Gastroesophageal sphincter (tissue), 4 donors: ENCODE measurements around the gene DGAT2. TPM values are rescaled to one million over a fixed set of nuclear protein-coding genes. Genes with fewer than 3 reads are reported as not detected.
"Not testable (repeated sequence)": the region's sequence is repeated elsewhere in the genome, so short reads cannot be mapped to it uniquely, and the experiment has no call there.

Source experiments
- ATAC-seq: fragments of 150-250 bp; one replicate; pipeline ENCODE4 v1.9.1; 2016; ENCODE audit warnings: mild to moderate bottlenecking, moderate library complexity
- H3K27ac ChIP-seq, 4 donors: fragments of 200-600 bp; sonication (generic) in 3 of 4; 1 replicate in 3 of 4; 2 replicates in 1 of 4; pipeline ENCODE4 v1.5.1; 2016 to 2019
- H3K27me3 ChIP-seq: fragments of 200-600 bp; sonication (generic); one replicate; pipeline ENCODE4 v1.5.1; 2019
- H3K36me3 ChIP-seq, 2 donors: fragments of 200-600 bp; sonication (generic); one replicate each; pipeline ENCODE4 v1.5.1; 2019; ENCODE audit warnings: control low read depth in 1 of 2
- H3K4me1 ChIP-seq, 3 donors: fragments of 200-600 bp; sonication (generic); 1 replicate in 2 of 3; 2 replicates in 1 of 3; pipeline ENCODE4 v1.5.1; 2016 to 2019; ENCODE audit warnings: control low read depth in 2 of 3
- H3K4me3 ChIP-seq, 2 donors: fragments of 200-600 bp; sonication (generic); one replicate each; pipeline ENCODE4 v1.5.1; 2019; ENCODE audit warnings: mild to moderate bottlenecking in 1 of 2, moderate library complexity in 1 of 2
- H3K9me3 ChIP-seq, 3 donors: fragments of 200-600 bp; sonication (generic); one replicate each; pipeline ENCODE4 v1.5.1; 2017 to 2019; ENCODE audit warnings: control low read depth in 2 of 3
- EP300 ChIP-seq: sonication (generic); formaldehyde crosslinking; IDR thresholded peaks from one replicate; pipeline ENCODE4 v1.6.1; 2017; ENCODE audit warnings: antibody characterized with exemption, mild to moderate bottlenecking
- POLR2A ChIP-seq, 2 donors: fragments of 450-650 bp; IDR thresholded peaks; one replicate each; pipeline ENCODE4 v1.6.1; 2017; ENCODE audit warnings: antibody characterized with exemption in 2 of 2, mild to moderate bottlenecking in 2 of 2, moderate library complexity in 1 of 2
- POLR2AphosphoS5 ChIP-seq: sonication (generic); formaldehyde crosslinking; IDR thresholded peaks from one replicate; pipeline ENCODE4 v1.6.1; 2017; ENCODE audit warnings: antibody characterized with exemption
- WGBS, 2 donors: methylation state at CpG; one replicate each; pipeline ENCODE4 v1.1.5; 2018; ENCODE audit warnings: low coverage in 1 of 2; 5-methylcytosine and 5-hydroxymethylcytosine counted together
- total RNA-seq, 4 donors: library from RNA; depleted of rRNA; stranded (reverse); fragments of >200 nt; gene quantifications; one replicate each; pipeline ENCODE4 v1.1.0, GENCODE V29; 2016
- TF ChIP-seq, protein P1 (sequence below), 4 experiments: fragments of 200-600 bp in 2 of 4; fragments of 450-650 bp in 2 of 4; sonication (generic) in 1 of 4; IDR thresholded peaks; one replicate each; pipeline ENCODE4 v1.5.1; 2017 to 2019; ENCODE audit warnings: antibody characterized with exemption in 4 of 4, mild to moderate bottlenecking in 2 of 4, moderate library complexity in 2 of 4

DGAT2 gene
- total RNA-seq, 4 donors from 2014 or later = 0.74 to 14.4 (median 1.5) TPM

DNA sequence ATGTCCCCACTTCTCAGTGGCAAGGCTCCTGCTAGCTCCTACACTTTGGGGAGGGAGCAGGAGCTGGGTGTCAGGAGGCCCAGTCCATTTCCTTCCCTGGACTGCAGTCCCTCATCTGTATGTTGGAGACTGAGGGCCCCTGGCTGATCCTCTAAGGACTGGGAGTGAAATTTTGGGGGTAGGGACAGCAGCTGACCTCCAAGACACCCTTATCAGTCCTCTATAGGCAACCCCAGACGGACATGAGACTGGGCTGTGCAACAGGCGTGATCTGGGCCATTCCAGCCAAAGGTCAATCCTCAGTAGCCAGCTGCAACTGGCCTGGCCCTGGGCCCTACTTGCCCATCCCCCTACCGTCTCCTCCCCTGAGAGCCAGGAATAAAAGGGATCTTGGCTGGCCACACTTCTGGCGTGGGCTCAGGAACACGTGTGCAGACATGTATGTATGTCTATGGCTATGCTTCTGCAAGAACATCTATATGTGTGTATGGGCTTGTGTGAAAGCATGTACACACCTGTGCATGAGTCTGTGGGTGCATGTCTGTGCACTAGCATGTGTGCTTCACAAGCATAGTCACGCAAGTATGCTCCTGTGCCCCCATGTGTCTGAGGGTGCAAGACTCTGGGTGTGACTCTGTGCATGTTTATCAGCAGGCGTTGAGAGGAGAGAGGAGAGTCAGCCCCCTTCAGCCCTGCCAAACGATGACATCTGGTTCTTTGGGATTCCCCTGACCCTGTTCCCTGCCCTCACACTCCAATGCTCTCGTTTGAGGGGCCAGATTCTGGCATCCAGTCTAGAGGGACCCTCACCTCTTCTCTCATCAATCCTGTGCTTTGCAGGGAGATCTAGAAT, 24.6 kb upstream of the DGAT2 start:
- Histone ChIP-seq H3K36me3 (no peaks in the 10 kb centered on the region), H3K4me1 (no peaks in the 10 kb centered on the region), H3K4me3 (no peak overlapping the region), H3K9me3 (no peaks in the 10 kb centered on the region), H3K27me3 (peaks cover 32% of the 10 kb centered on the region), H3K27ac (no peak overlapping the region)
- ATAC-seq = no peak
- 13 to 39% methylated on average over 2 to 5 of the region's 9 CpGs for WGBS, 2 donors
- TF ChIP-seq EP300 (no peak), POLR2A (IDR thresholded peaks at IDR 0.05) (no peak), POLR2AphosphoS5 (no peak)
- TF ChIP-seq, protein P1, sequence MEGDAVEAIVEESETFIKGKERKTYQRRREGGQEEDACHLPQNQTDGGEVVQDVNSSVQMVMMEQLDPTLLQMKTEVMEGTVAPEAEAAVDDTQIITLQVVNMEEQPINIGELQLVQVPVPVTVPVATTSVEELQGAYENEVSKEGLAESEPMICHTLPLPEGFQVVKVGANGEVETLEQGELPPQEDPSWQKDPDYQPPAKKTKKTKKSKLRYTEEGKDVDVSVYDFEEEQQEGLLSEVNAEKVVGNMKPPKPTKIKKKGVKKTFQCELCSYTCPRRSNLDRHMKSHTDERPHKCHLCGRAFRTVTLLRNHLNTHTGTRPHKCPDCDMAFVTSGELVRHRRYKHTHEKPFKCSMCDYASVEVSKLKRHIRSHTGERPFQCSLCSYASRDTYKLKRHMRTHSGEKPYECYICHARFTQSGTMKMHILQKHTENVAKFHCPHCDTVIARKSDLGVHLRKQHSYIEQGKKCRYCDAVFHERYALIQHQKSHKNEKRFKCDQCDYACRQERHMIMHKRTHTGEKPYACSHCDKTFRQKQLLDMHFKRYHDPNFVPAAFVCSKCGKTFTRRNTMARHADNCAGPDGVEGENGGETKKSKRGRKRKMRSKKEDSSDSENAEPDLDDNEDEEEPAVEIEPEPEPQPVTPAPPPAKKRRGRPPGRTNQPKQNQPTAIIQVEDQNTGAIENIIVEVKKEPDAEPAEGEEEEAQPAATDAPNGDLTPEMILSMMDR (IDR thresholded peaks at IDR 0.05) = no peak

DNA sequence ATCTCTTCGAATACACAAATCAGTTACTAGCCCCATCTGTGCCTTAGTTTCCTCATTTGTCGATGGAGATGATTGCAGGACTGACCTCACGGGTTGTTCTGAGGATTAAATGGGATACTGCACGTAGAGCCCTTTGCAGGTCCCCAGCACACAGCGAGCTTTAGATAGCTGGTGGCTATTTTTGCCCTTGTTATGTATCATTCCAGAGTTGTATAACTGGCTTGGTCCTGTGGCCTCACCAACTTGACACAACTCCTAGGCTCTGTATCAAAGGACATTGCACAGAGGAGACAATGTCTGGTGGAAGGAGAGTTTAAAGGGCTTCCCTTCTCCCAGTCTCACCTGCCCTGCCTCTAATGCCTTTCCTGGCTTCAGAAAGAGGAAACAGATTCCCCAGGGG, 22.8 kb upstream of the DGAT2 start:
- H3K4me3 ChIP-seq = no peak overlapping the region
- no peak for TF ChIP-seq POLR2A (IDR thresholded peaks at IDR 0.05)
- no peak for TF ChIP-seq EP300
- no peak for TF ChIP-seq POLR2AphosphoS5
- TF ChIP-seq, protein P1 (IDR thresholded peaks at IDR 0.05) = no peak
- no peaks in the 10 kb centered on the region for H3K4me1 ChIP-seq
- no peak overlapping the region for H3K27ac ChIP-seq
- ATAC-seq = no peak
- H3K27me3 ChIP-seq = peaks cover 32% of the 10 kb centered on the region
- 77 to 89% methylated on average over 4 to 5 of the region's 5 CpGs for WGBS, 2 donors
- no peaks in the 10 kb centered on the region for H3K36me3 ChIP-seq
- no peaks in the 10 kb centered on the region for H3K9me3 ChIP-seq

GRCh38 chr11:75748729-75749273, 19.8 kb upstream of the DGAT2 start:
- ATAC-seq, H3K9me3 ChIP-seq, H3K36me3 ChIP-seq, H3K4me1 ChIP-seq, H3K4me3 ChIP-seq, H3K27ac ChIP-seq: not testable (repeated sequence)
- H3K27me3 ChIP-seq = peaks cover 29% of the 10 kb centered on the region
- WGBS, 2 donors = 90 to 100% methylated on average over 2 to 5 of the region's 26 CpGs

DNA sequence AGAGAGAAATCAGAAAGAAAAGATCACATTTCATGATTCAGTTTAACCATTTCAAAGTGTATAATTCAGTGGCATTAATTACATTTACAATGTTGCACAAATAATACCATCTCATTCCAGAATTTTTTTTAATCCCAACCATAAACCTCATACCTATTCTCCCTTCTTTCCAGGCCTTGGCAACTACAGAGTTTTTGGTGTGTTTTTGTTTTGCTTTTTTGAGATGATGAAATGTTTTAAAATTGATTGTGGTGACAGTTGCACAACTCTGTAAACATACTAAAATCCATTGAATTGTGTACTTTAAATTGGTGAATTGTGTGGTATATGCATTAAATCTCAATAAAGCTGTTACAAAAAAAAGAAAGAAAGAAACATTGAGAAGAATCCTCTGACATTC, 13.6 kb upstream of the DGAT2 start:
- not testable (repeated sequence) for H3K4me3 ChIP-seq, H3K36me3 ChIP-seq, H3K4me1 ChIP-seq, H3K9me3 ChIP-seq, H3K27me3 ChIP-seq, H3K27ac ChIP-seq, ATAC-seq

DNA sequence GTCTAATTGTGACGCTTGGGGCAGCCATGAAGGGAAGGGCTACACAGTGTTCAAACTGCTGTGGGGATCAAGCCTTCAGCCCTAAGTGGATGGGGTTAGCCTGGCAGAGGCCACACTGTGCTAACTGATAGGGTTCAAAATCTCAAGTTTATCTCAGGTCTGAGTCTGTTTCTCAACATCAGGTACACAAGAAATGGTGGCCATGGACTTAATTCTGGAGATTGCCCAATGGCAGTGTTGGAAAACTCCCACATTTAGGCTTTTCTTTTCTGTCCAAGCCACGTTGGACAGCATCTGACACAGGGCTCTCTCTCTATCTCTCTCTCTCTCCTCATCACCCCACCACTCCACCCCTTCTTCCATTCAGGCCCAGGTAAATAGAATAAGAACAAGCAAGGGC, 10.9 kb upstream of the DGAT2 start:
- no peak for TF ChIP-seq POLR2A (IDR thresholded peaks at IDR 0.05)
- TF ChIP-seq EP300 = no peak
- TF ChIP-seq POLR2AphosphoS5 = no peak
- TF ChIP-seq, protein P1 (IDR thresholded peaks at IDR 0.05) = no peak
- H3K4me3 ChIP-seq = no peak overlapping the region
- no peak overlapping the region for H3K27ac ChIP-seq
- no peak for ATAC-seq
- 58 to 83% methylated on average over 1 to 2 of the region's 2 CpGs for whole genome bisulfite sequencing, 2 donors
- H3K36me3 ChIP-seq = no peaks in the 10 kb centered on the region
- H3K9me3 ChIP-seq = no peaks in the 10 kb centered on the region
- no peaks in the 10 kb centered on the region for H3K27me3 ChIP-seq
- no peaks in the 10 kb centered on the region for H3K4me1 ChIP-seq

- Histone ChIP-seq H3K36me3 (no peaks in the 10 kb centered on the region), H3K27me3 (no peaks in the 10 kb centered on the region), H3K4me3 (no peak overlapping the region), H3K9me3 (no peaks in the 10 kb centered on the region), H3K4me1 (no peaks in the 10 kb centered on the region), H3K27ac (no peak overlapping the region)
- no peak for ATAC-seq
- TF ChIP-seq POLR2AphosphoS5 = no peak
- TF ChIP-seq POLR2A (IDR thresholded peaks at IDR 0.05) = no peak
- no peak for TF ChIP-seq EP300
- TF ChIP-seq, protein P1 (IDR thresholded peaks at IDR 0.05) = no peak
- WGBS, 2 donors = 84 to 94% methylated on average over 2 to 4 of the region's 4 CpGs
These were observed 8.7 kb upstream of the DGAT2 start for GRCh38 chr11:75759832-75760231.
